ENCODE measurements around the gene HBA1.
"Not testable (repeated sequence)": the region's sequence is repeated elsewhere in the genome, so short reads cannot be mapped to it uniquely, and the experiment has no call there.

Gene HBA1

DNA sequence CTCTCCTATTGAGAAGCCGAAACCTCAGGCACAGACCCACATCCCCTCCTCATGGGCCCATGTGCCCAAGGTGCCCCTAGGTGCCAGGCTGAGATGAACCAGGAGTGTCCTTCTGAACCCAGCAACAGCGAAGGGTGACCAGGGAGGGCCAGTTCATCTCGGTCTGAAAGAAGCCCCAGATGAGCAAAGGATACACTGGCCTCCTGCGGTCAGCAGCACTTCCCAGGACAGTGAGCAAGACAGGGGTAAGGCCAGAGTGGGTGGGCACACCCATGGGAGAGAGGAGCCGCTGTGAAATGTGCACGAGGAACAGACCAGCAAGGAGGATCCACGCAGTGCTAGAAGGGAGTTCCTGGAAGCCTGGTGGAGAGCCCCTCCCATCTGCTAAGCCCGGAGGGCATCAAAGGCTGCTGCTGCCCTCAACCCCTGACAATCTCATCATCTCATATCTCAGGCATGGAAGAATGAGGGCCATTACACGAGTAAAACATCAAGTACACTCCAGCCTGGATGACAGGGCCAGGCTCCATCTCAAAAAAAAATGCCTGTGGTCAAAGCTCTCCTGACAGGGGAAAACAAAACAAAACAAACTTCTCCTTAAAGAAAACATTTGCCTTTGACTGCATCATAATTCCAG lies 27.3 kb upstream of the HBA1 start:
- Histone ChIP-seq H3K27ac (no peak overlapping the region), H3K36me3 (replicated peaks) (no peaks in the 10 kb centered on the region), H3K4me3 (ENCODE audit: low read depth, low read length) (no peak overlapping the region), H3K27me3 (replicated peaks) (no peaks in the 10 kb centered on the region)
- TF ChIP-seq, protein P1, sequence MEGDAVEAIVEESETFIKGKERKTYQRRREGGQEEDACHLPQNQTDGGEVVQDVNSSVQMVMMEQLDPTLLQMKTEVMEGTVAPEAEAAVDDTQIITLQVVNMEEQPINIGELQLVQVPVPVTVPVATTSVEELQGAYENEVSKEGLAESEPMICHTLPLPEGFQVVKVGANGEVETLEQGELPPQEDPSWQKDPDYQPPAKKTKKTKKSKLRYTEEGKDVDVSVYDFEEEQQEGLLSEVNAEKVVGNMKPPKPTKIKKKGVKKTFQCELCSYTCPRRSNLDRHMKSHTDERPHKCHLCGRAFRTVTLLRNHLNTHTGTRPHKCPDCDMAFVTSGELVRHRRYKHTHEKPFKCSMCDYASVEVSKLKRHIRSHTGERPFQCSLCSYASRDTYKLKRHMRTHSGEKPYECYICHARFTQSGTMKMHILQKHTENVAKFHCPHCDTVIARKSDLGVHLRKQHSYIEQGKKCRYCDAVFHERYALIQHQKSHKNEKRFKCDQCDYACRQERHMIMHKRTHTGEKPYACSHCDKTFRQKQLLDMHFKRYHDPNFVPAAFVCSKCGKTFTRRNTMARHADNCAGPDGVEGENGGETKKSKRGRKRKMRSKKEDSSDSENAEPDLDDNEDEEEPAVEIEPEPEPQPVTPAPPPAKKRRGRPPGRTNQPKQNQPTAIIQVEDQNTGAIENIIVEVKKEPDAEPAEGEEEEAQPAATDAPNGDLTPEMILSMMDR (IDR thresholded peaks at IDR 0.05; ENCODE audit: low read depth, low read length, missing control alignments) = no peak
- in situ Hi-C loops (cut with HindIII; ENCODE audit: low pct_ligation_motif_present, low sequenced_read_pairs) = no loop called here
- DNase-seq = peak; percentile 36

- TF ChIP-seq, protein P1 (IDR thresholded peaks at IDR 0.05; ENCODE audit: low read depth, low read length, missing control alignments) = no peak
- H3K36me3 ChIP-seq (replicated peaks) = no peaks in the 10 kb centered on the region
- in situ Hi-C loops (cut with HindIII; ENCODE audit: low pct_ligation_motif_present, low sequenced_read_pairs) = no loop called here
- H3K27ac ChIP-seq = no peak within 1 kb of the TSS
- H3K27me3 ChIP-seq (replicated peaks) = no peaks in the 10 kb centered on the region
- no peak within 1 kb of the TSS for H3K4me3 ChIP-seq (ENCODE audit: low read depth, low read length)
- DNase-seq = no peak
Observed at GRCh38 chr16:152141-153128, 24.0 kb upstream of the HBA1 start, which contains the start of gene HBZ. Gene HBZ, plus strand, starts transcription at chr16:152644. Its CDS starts 266 bp downstream, at chr16:152910.

GRCh38 chr16:153129-153521 lies 23.4 kb upstream of the HBA1 start:
- DNase-seq; H3K36me3 ChIP-seq (replicated peaks); H3K27ac ChIP-seq; H3K4me3 ChIP-seq (ENCODE audit: low read depth, low read length); H3K27me3 ChIP-seq (replicated peaks); in situ Hi-C loops (cut with HindIII; ENCODE audit: low pct_ligation_motif_present, low sequenced_read_pairs): not testable (repeated sequence)

DNA sequence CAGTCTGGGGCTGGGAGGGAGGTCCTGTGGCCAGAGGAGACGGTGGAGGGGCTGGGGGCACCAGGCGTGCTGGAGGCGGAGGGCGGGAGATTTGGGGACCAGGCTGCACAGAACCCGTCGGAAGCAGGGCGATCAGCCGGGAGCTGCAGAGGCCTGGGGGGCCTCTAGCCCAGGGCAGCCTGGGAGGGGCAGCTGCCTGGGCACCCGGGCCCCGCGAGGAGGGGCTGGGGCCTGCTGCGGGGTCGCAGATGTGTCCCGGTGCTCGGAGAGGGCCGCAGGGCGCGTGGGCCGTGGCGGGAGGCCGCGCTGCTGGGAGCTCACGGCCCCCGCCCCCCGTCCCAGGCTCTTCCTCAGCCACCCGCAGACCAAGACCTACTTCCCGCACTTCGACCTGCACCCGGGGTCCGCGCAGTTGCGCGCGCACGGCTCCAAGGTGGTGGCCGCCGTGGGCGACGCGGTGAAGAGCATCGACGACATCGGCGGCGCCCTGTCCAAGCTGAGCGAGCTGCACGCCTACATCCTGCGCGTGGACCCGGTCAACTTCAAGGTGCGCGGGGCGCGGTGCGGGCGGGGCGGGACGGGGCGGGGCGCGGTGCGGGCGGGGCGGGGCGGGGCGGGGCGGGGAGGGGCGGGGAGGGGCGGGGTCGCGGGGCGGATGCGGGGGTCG lies 22.8 kb upstream of the HBA1 start:
- H3K36me3 ChIP-seq (replicated peaks); H3K27me3 ChIP-seq (replicated peaks); in situ Hi-C loops (cut with HindIII; ENCODE audit: low pct_ligation_motif_present, low sequenced_read_pairs); H3K27ac ChIP-seq; DNase-seq; H3K4me3 ChIP-seq (ENCODE audit: low read depth, low read length): not testable (repeated sequence)

GRCh38 chr16:154217-155030 lies 22.1 kb upstream of the HBA1 start:
- TF ChIP-seq, protein P1 (IDR thresholded peaks at IDR 0.05; ENCODE audit: low read depth, low read length, missing control alignments) = no peak
- Histone ChIP-seq H3K36me3 (replicated peaks) (no peaks in the 10 kb centered on the region), H3K4me3 (ENCODE audit: low read depth, low read length) (peak overlapping the region; percentile 53), H3K27ac (no peak overlapping the region), H3K27me3 (replicated peaks) (no peaks in the 10 kb centered on the region)
- peak; percentile 12 for DNase-seq
- in situ Hi-C loops (cut with HindIII; ENCODE audit: low pct_ligation_motif_present, low sequenced_read_pairs) = no loop called here

DNA sequence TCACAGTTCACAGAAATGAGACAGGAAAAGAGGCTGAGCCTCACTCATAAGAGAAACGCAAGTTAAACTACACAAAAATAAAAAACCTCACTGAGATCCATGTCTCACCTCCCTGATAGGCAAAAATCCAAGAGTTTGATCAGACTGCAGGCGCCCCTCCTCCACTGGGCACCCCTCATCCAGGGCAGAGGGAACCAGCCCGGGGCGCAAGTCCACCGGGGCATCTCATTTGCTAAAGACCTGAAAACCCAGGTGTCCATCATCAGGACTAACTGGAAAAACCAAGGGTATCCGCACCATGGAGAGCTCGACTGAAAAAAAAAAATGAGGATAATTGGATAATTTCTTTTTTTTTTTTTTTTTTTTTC lies 21.5 kb upstream of the HBA1 start:
- TF ChIP-seq, protein P1 (IDR thresholded peaks at IDR 0.05; ENCODE audit: low read depth, low read length, missing control alignments) = no peak
- Histone ChIP-seq H3K27ac (no peak overlapping the region), H3K4me3 (ENCODE audit: low read depth, low read length) (no peak overlapping the region), H3K27me3 (replicated peaks) (no peaks in the 10 kb centered on the region), H3K36me3 (replicated peaks) (no peaks in the 10 kb centered on the region)
- in situ Hi-C loops (cut with HindIII; ENCODE audit: low pct_ligation_motif_present, low sequenced_read_pairs) = no loop called here
- DNase-seq = no peak
